GM13977 (cell line): Measurements from ENCODE around the gene ZFP62.

Experiments
- DNase-seq: peaks from one replicate; pipeline ENCODE4 v3.0.0; 2012; ENCODE audit warnings: low spot score
- in situ Hi-C: fragments of 300-500 bp; cut with MboI; formaldehyde crosslinking; loops from one replicate; pipeline ENCODE4 v1.12.0; 2022; ENCODE audit warnings: low sequenced_read_pairs, low pct_unique_long_range_greater_than_20kb, mixed read lengths, inconsistent platforms; ENCODE audit not compliant: unreplicated experiment
- TF ChIP-seq, protein P1 (sequence below): IDR thresholded peaks from 2 replicates; pipeline ENCODE4 v1.5.1; 2012; ENCODE audit warnings: mild to moderate bottlenecking, control low read depth; ENCODE audit not compliant: insufficient read depth; ENCODE audit errors: extremely low read depth, missing control alignments

The ZFP62 gene

DNA sequence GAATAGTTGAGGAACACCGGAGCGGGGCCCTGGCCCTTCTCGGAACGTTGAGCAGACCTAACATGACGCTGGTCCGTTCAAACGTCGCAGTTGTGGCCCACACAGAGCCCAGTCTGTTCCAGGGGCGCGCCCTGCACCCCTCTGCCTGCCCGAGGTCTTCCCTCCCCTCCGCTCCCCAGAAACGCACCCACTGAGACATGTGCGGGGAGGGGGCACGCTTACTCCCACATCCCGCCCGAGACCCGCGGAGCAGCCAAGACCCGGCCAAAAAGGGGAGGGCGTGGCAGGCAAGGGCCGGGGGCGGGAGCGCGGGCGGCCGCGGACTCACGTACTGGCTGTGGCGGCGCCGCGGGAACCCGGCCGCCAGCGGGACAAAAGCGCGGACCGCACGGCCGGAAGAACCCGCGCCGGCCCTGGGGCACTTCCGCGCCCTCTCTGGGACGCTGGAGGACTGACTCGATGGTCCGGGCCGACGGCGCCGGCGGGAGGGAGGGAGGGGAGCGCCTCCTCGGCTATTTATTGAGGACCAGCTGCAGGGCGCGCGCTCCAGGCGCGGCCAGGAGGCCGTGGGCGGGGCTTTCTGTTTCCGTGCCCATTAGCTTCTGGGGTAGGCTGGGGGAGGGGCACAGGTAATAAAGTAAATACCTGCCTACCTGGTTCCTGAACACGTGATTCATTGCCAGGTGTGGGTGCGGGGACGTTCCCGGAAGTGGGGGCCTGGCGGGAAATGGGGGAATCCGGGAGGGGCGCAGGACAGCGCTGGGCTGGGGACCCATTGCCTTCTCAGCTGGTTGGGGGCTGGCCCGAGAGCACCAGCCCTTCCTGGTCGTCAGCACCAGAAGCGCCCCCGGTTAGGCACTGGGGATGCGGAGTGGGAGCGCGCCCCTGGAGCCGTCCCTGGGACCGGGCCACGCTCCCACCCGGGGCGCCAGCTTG, at the start of gene ZFP62:
TSS of gene ZFP62 (minus strand) at position 390 of the 936 bp plus-strand sequence. CDS start at position 333, 57 bp downstream.
- TF ChIP-seq, protein P1, sequence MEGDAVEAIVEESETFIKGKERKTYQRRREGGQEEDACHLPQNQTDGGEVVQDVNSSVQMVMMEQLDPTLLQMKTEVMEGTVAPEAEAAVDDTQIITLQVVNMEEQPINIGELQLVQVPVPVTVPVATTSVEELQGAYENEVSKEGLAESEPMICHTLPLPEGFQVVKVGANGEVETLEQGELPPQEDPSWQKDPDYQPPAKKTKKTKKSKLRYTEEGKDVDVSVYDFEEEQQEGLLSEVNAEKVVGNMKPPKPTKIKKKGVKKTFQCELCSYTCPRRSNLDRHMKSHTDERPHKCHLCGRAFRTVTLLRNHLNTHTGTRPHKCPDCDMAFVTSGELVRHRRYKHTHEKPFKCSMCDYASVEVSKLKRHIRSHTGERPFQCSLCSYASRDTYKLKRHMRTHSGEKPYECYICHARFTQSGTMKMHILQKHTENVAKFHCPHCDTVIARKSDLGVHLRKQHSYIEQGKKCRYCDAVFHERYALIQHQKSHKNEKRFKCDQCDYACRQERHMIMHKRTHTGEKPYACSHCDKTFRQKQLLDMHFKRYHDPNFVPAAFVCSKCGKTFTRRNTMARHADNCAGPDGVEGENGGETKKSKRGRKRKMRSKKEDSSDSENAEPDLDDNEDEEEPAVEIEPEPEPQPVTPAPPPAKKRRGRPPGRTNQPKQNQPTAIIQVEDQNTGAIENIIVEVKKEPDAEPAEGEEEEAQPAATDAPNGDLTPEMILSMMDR: no peak
- peak; percentile 92 for DNase-seq
- in situ Hi-C loops: no loop called here

DNA sequence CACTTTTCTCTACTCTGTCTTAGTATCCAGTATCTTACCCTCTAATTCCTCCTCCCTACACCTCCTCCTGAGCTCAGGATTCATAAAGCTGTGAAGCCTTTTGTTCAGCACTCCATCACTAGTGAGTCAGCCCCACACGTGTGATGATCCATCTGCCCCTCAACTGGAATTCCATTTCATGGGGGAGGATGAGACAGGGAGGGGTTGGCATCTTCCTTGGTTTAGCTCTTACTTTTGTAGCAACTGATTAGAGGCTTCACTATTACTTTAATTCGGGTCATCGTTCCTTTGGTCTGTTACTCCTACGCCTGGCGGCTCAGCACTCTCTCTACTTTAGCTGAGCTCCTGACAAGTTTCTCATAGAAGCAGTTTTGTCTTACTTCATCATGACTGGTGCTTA, 49.7 kb upstream of the ZFP62 start:
- in situ Hi-C loops: no loop called here
- DNase-seq: no peak
- TF ChIP-seq, protein P1: no peak

DNA sequence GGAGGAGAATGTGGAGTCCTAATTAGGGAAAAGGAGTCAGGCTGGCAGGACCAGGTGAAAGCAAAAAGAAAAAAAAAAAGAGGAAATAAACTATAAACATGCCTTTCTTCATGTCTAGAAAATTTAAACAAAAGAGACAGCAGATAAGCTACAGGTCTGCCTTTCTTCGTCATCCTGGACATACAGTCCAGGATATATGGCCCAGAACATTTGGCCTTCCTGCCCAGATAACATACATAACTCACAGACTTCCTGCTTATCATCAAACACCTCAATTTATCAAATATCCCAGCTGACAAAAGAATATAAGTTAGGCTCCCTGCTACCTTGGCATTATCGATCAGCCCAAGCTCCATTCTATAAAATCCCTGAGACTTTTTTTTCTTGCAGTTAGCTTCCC, 49.1 kb upstream of the ZFP62 start:
- in situ Hi-C loops: no loop called here
- DNase-seq: no peak
- TF ChIP-seq, protein P1: no peak

DNA sequence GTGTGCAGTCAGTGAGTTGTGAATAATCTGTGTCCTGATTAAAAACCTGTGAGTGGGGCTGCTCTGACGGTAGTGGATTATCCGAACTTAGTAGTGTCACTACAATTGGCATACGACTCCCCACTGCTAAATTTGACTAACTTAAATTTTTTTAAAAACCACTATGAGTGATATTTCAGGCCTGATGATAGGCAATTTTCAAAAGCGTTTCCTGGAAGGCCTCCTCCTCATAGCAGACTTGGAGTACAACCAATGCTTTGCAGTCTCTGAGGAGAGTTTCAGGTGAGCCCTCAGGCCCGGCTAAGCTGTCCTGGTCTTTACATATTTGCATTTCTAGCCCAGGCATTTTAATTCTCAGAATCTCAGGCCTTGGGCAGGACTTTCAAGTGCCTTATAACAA, 48.7 kb upstream of the ZFP62 start:
- in situ Hi-C loops: no loop called here
- TF ChIP-seq, protein P1: no peak
- DNase-seq: no peak

DNA sequence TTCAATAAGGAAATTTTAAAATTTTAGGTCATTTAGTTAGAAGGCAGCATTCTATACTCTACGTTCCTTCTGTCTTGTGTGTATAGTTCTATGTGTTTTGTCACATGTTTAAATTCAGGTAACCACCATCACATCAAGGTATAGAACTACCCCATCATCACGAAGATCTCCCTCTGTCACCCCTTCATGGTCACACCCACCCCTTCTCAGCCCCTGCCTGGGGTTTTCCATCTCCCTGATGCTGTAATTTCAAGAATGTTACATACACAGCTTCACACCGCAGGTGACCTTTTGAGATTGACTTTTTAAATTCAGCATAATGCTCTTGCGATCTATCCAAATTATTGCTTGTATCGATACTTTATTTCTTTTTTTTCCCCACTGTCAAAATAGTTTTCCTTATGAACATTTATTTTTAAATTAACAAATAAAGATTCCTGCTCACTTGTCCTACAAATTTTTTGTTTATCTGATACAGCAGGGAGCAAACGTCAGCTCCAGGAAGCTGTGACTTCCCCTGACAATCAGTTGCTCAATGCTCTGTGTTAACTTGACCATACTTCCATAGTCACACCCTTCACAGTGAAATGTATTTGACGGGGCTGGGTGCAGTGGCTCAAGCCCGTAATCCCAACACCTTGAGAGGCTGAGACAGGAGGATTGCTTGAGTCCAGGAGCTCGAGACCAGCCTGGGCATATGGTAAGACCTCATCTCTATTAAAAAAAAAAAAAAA, 48.1 kb upstream of the ZFP62 start:
- DNase-seq: peak; percentile 27
- in situ Hi-C loops: no loop called here

DNA sequence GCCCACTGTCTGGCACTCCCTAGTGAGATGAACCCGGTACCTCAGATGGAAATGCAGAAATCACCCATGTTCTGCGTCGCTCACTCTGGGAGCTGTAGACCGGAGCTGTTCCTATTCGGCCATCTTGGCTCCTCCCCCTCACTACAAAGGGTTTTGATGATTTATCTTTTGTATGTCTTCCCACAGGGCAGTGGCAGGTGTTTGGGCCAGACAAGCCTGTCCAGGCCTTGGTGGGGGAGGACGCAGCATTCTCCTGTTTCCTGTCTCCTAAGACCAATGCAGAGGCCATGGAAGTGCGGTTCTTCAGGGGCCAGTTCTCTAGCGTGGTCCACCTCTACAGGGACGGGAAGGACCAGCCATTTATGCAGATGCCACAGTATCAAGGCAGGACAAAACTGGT, 47.3 kb upstream of the ZFP62 start:
- in situ Hi-C loops: no loop called here
- TF ChIP-seq, protein P1: no peak
- no peak for DNase-seq

More for the DNA sequence above, 48.1 kb upstream of the ZFP62 start:
- TF ChIP-seq, protein P1: no peak
